HepG2 (cell line): Measurements from ENCODE around the gene PLCB1. TPM values are rescaled to one million over a fixed set of nuclear protein-coding genes. Genes with fewer than 3 reads are reported as not detected.

Experiments
- ATAC-seq: fragments of 200-7000 bp; cut with Tn5 transposase; 3 replicates; pipeline ENCODE4 v1.9.1; 2020; ENCODE audit warnings: mild to moderate bottlenecking, moderate library complexity
- BruUV-seq: library from RNA; stranded (reverse); fragments of 400-500 nt; replicated peaks from 2 replicates; lab custom pipeline; 2021; lab: Mats Ljungman, UMichigan
- CTCF ChIA-PET: fragments of 300-600 bp; formaldehyde crosslinking; extraction: SDS; loops from one replicate; lab custom pipeline; 2021; ENCODE audit warnings: low total read pairs, inconsistent platforms, low intra/inter-chr PET ratio; lab: Yijun Ruan, JAX
- POLR2A ChIA-PET: fragments of 350-600 bp; sonication (Branson Sonifier 250); formaldehyde crosslinking; loops from one replicate; lab custom pipeline; 2020; ENCODE audit warnings: antibody characterized with exemption, inconsistent platforms; lab: Yijun Ruan, JAX
- DNase-seq: peaks from one replicate; pipeline ENCODE4 v3.0.0-alpha.2; 2015; ENCODE audit warnings: low spot score
- FAIRE-seq: peaks from 3 replicates; lab custom pipeline; 2011; peaks lifted over from hg19 to GRCh38; lab: Jason Lieb, UNC
- H2AFZ ChIP-seq: one replicate; pipeline ENCODE4 v1.6.1; 2011; ENCODE audit warnings: low read length, inconsistent platforms
- H3K27ac ChIP-seq: fragments of 300-600 bp; 3 replicates; pipeline ENCODE4 v1.8.0; 2011; ENCODE audit warnings: mixed run types, mild to moderate bottlenecking, mixed read lengths, low read length, inconsistent platforms; ENCODE audit not compliant: insufficient read depth; ENCODE audit errors: extremely low read length
- H3K27me3 ChIP-seq, 2 experiments: fragments of 200-600 bp in 1 of 2; 2 replicates in 1 of 2; 3 replicates in 1 of 2; pipeline versions ENCODE4 v1.6.0 to v1.8.0; 2011; ENCODE audit warnings: low read length in 2 of 2, mild to moderate bottlenecking in 2 of 2, moderate library complexity in 2 of 2, inconsistent platforms in 1 of 2; ENCODE audit not compliant: insufficient read depth in 2 of 2, control insufficient read depth in 1 of 2
- H3K36me3 ChIP-seq, 2 experiments: fragments of 200-600 bp in 1 of 2; replicated peaks in 1 of 2; 2 replicates in 1 of 2; 3 replicates in 1 of 2; pipeline versions ENCODE4 v1.5.1 to v1.8.0; 2011; ENCODE audit warnings: low read length in 2 of 2, inconsistent platforms in 1 of 2; ENCODE audit not compliant: insufficient read depth in 2 of 2, control insufficient read depth in 1 of 2
- H3K4me1 ChIP-seq: 2 replicates; pipeline ENCODE4 v1.5.1; 2012; ENCODE audit warnings: low read length, inconsistent platforms; ENCODE audit not compliant: insufficient read depth
- H3K4me2 ChIP-seq: 2 replicates; pipeline ENCODE4 v1.6.0; 2011; ENCODE audit warnings: low read depth, low read length, inconsistent platforms
- H3K4me3 ChIP-seq, 3 experiments: fragments of 200-600 bp in 1 of 3; sonication (generic), shearing (Covaris generic) in 1 of 3; replicated peaks in 1 of 3; 2 replicates each; pipeline ENCODE4 v1.5.1; 2011 to 2016; ENCODE audit warnings: low read length in 3 of 3, inconsistent platforms in 2 of 3, low read depth in 2 of 3, mild to moderate bottlenecking in 2 of 3, control low read depth in 1 of 3, mixed read lengths in 1 of 3; ENCODE audit not compliant: insufficient read depth in 1 of 3
- H3K79me2 ChIP-seq: one replicate; pipeline ENCODE4 v1.6.1; 2011; ENCODE audit warnings: low read length, inconsistent platforms; ENCODE audit not compliant: insufficient read depth
- H3K9ac ChIP-seq: 2 replicates; pipeline ENCODE4 v1.6.0; 2011; ENCODE audit warnings: mild to moderate bottlenecking, low read depth, low read length, inconsistent platforms; ENCODE audit not compliant: insufficient read depth
- H3K9me3 ChIP-seq: 2 replicates; pipeline ENCODE4 v1.5.1; 2012; ENCODE audit warnings: mild to moderate bottlenecking, low read length
- H4K20me1 ChIP-seq: 2 replicates; pipeline ENCODE4 v1.6.0; 2011; ENCODE audit warnings: inconsistent platforms, mild to moderate bottlenecking, low read length, moderate library complexity; ENCODE audit not compliant: insufficient read depth
- BRCA1 ChIP-seq: sonication (generic); formaldehyde crosslinking; IDR thresholded peaks from 2 replicates; pipeline ENCODE4 v1.4.0; 2020; ENCODE audit warnings: missing genetic modification reagents
- FOXC1 ChIP-seq: sonication (generic); formaldehyde crosslinking; IDR thresholded peaks from 2 replicates; pipeline ENCODE4 v1.8.0; 2022; ENCODE audit warnings: mild to moderate bottlenecking, missing genetic modification reagents, borderline replicate concordance
- FOXO1 ChIP-seq: sonication (generic); formaldehyde crosslinking; IDR thresholded peaks from 2 replicates; pipeline ENCODE4 v1.4.0; 2020; ENCODE audit warnings: missing genetic modification reagents
- HIVEP1 ChIP-seq: sonication (generic); formaldehyde crosslinking; IDR thresholded peaks from 2 replicates; pipeline ENCODE4 v1.4.0; 2020; ENCODE audit warnings: mild to moderate bottlenecking, missing genetic modification reagents
- HNF4A ChIP-seq: sonication (generic); formaldehyde crosslinking; IDR thresholded peaks from 2 replicates; pipeline ENCODE4 v1.4.0; 2020; ENCODE audit warnings: missing genetic modification reagents
- MIXL1 ChIP-seq: IDR thresholded peaks from 2 replicates; pipeline ENCODE4 v1.6.1; 2016
- ZNF17 ChIP-seq: sonication (generic); formaldehyde crosslinking; IDR thresholded peaks from 2 replicates; pipeline ENCODE4 v1.5.0; 2020; ENCODE audit warnings: mild to moderate bottlenecking, missing genetic modification reagents
- ZNF251 ChIP-seq: sonication (generic); formaldehyde crosslinking; IDR thresholded peaks from 2 replicates; pipeline ENCODE4 v1.9.0; 2021; ENCODE audit warnings: mild to moderate bottlenecking, missing genetic modification reagents
- ZNF256 ChIP-seq: sonication (generic); formaldehyde crosslinking; conservative IDR thresholded peaks from 2 replicates; pipeline ENCODE4 v1.4.0; 2020; ENCODE audit warnings: missing genetic modification reagents
- ZNF263 ChIP-seq: sonication (generic); formaldehyde crosslinking; IDR thresholded peaks from 2 replicates; pipeline ENCODE4 v1.4.0; 2020; ENCODE audit warnings: missing genetic modification reagents
- ZNF292 ChIP-seq: sonication (generic); formaldehyde crosslinking; IDR thresholded peaks from 2 replicates; pipeline ENCODE4 v1.8.1; 2022; ENCODE audit warnings: mild to moderate bottlenecking, low read depth, missing genetic modification reagents, borderline replicate concordance
- ZNF496 ChIP-seq: sonication (generic); formaldehyde crosslinking; IDR thresholded peaks from 2 replicates; pipeline ENCODE4 v1.8.1; 2023; ENCODE audit warnings: mild to moderate bottlenecking, moderate library complexity, missing genetic modification reagents; ENCODE audit not compliant: insufficient replicate concordance
- ZNF598 ChIP-seq: sonication (generic); formaldehyde crosslinking; IDR thresholded peaks from 2 replicates; pipeline ENCODE4 v1.5.1; 2020; ENCODE audit warnings: mild to moderate bottlenecking, missing genetic modification reagents, borderline replicate concordance
- ZNF775 ChIP-seq: sonication (generic); formaldehyde crosslinking; IDR thresholded peaks from 2 replicates; pipeline ENCODE4 v1.4.0; 2020; ENCODE audit warnings: missing genetic modification reagents, mild to moderate bottlenecking, moderate library complexity, borderline replicate concordance
- ZNF790 ChIP-seq: sonication (generic); formaldehyde crosslinking; IDR thresholded peaks from 2 replicates; pipeline ENCODE4 v1.8.0; 2022; ENCODE audit warnings: missing genetic modification reagents, mild to moderate bottlenecking, borderline replicate concordance
- WGBS: methylation state at CpG from one replicate; pipeline ENCODE4 v1.1.6; 2017; ENCODE audit warnings: low lambda C conversion rate; 5-methylcytosine and 5-hydroxymethylcytosine counted together
- in situ Hi-C: cut with HindIII; loops from 2 replicates; pipeline ENCODE4 v1.10.0; 2017; ENCODE audit warnings: low pct_unique_long_range_greater_than_20kb; ENCODE audit not compliant: extremely low pct_ligation_motif_present
- intact Hi-C: fragments of 100-400 bp; cut with micrococcal nuclease; formaldehyde crosslinking; loops from one replicate; pipeline ENCODE4 v1.10.0; 2022; ENCODE audit not compliant: unreplicated experiment
- polyA plus RNA-seq, 8 experiments: library from polyadenylated mRNA; depleted of rRNA in 3 of 8; stranded (reverse) in 7 of 8; unstranded in 1 of 8; fragments of >200 nt; fragmentation: Illumina TruSeq in 4 of 8; extraction: Trizol in 4 of 8; gene quantifications; 2 replicates each; pipeline versions ENCODE4 v1.2.1 to v1.2.3, GENCODE V29; 2011 to 2016; ENCODE audit warnings: low read depth in 4 of 8, missing spikeins in 1 of 8, mixed read lengths in 1 of 8; ENCODE audit not compliant: insufficient read depth in 1 of 8
- total RNA-seq, 5 experiments: library from RNA; depleted of rRNA; stranded (reverse); fragments of >200 nt; fragmentation: Illumina TruSeq; extraction: Trizol; gene quantifications; 2 replicates each; pipeline ENCODE4 v1.2.3, GENCODE V29; 2016; ENCODE audit warnings: low read depth in 1 of 5
- TF ChIP-seq, protein P1 (sequence below): sonication (generic); formaldehyde crosslinking; IDR thresholded peaks from 2 replicates; pipeline ENCODE4 v1.8.1; 2022; ENCODE audit warnings: mild to moderate bottlenecking, missing genetic modification reagents
- TF ChIP-seq, protein P2 (sequence below): IDR thresholded peaks from 2 replicates; pipeline ENCODE4 v1.6.1; 2016; ENCODE audit warnings: mild to moderate bottlenecking
- TF ChIP-seq, protein P3 (sequence below): IDR thresholded peaks from 2 replicates; pipeline ENCODE4 v1.6.1; 2012; ENCODE audit warnings: inconsistent platforms

PLCB1 gene
- total and polyA plus RNA-seq, 2 of the 13 experiments (the other 11 are each of a cell fraction or from before 2014, with no cell fraction given) = 42.4 to 55.9 TPM

DNA sequence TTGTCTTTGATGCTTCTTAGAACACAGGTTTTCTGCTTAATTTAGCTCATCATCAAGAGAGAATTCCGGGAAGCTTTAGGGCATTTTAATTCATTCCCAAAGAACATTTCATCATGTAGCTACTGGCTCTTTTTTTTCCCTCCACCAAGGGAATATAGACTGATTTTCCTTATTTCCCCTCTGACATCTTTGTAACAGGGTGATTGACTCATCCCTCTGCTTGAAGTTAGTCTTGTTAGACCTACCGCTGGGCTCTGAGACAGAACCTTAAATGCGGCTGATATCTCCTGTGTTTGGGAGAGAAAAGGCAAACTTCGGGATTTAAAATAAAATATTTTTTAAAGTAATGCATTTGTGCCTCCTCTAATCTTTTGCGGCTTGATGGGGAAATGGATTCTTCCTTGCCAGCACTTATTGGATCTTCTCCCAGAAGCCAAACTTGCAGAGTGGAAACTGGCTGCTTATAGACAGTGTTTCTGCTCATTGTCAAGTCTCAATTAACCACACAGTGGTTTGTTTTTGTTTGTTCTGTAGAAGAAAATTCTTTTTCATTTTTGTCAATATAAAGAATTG lies 664.1 kb downstream of the PLCB1 start:
- H4K20me1 ChIP-seq = no peaks in the 10 kb centered on the region
- H2AFZ ChIP-seq = no peak overlapping the region
- H3K27ac ChIP-seq = no peak overlapping the region
- DNase-seq = no peak
- ChIA-PET POLR2A (no interaction called here), CTCF (no interaction called here)
- H3K4me2 ChIP-seq = no peak overlapping the region
- ATAC-seq = no peak
- FAIRE-seq = no peak
- H3K79me2 ChIP-seq = no peaks in the 10 kb centered on the region
- no peaks in the 10 kb centered on the region for H3K4me1 ChIP-seq
- no peaks in the 10 kb centered on the region for H3K27me3 ChIP-seq
- no peak overlapping the region for H3K4me3 ChIP-seq
- in situ Hi-C loops = no loop called here
- TF ChIP-seq, protein P1, sequence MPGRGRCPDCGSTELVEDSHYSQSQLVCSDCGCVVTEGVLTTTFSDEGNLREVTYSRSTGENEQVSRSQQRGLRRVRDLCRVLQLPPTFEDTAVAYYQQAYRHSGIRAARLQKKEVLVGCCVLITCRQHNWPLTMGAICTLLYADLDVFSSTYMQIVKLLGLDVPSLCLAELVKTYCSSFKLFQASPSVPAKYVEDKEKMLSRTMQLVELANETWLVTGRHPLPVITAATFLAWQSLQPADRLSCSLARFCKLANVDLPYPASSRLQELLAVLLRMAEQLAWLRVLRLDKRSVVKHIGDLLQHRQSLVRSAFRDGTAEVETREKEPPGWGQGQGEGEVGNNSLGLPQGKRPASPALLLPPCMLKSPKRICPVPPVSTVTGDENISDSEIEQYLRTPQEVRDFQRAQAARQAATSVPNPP (CRISPR knock-in tag) = no peak
- no peak for TF ChIP-seq BRCA1 (CRISPR knock-in tag)
- no peak for TF ChIP-seq ZNF496 (CRISPR knock-in tag)
- TF ChIP-seq ZNF598 (CRISPR knock-in tag) = no peak
- no peak for TF ChIP-seq MIXL1 (CRISPR knock-in tag)
- TF ChIP-seq HNF4A (CRISPR knock-in tag) = no peak
- no peak for TF ChIP-seq ZNF292 (CRISPR knock-in tag)
- TF ChIP-seq ZNF17 (CRISPR knock-in tag) = no peak
- TF ChIP-seq FOXC1 = no peak
- TF ChIP-seq, protein P2, sequence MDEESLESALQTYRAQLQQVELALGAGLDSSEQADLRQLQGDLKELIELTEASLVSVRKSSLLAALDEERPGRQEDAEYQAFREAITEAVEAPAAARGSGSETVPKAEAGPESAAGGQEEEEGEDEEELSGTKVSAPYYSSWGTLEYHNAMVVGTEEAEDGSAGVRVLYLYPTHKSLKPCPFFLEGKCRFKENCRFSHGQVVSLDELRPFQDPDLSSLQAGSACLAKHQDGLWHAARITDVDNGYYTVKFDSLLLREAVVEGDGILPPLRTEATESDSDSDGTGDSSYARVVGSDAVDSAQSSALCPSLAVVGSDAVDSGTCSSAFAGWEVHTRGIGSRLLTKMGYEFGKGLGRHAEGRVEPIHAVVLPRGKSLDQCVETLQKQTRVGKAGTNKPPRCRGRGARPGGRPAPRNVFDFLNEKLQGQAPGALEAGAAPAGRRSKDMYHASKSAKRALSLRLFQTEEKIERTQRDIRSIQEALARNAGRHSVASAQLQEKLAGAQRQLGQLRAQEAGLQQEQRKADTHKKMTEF (CRISPR knock-in tag) = no peak
- TF ChIP-seq, protein P3, sequence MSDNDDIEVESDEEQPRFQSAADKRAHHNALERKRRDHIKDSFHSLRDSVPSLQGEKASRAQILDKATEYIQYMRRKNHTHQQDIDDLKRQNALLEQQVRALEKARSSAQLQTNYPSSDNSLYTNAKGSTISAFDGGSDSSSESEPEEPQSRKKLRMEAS = no peak
- no peak for TF ChIP-seq ZNF256
- no peak for TF ChIP-seq ZNF263 (CRISPR knock-in tag)
- no peak for TF ChIP-seq ZNF775 (CRISPR knock-in tag)
- no peak for TF ChIP-seq ZNF251 (CRISPR knock-in tag)
- TF ChIP-seq FOXO1 (CRISPR knock-in tag) = no peak
- TF ChIP-seq ZNF790 (CRISPR knock-in tag) = no peak
- TF ChIP-seq HIVEP1 = no peak
- intact Hi-C loops = no loop called here
- no peak overlapping the region for H3K9ac ChIP-seq
- peaks cover 6 to 18% of the 10 kb centered on the region in 2 experiments; a peak in 4 of 5 replicates for H3K36me3 ChIP-seq
- 88% methylated on average over 5 of the region's 5 CpGs for WGBS
- BruUV-seq = no TSS peak
- H3K9me3 ChIP-seq = no peaks in the 10 kb centered on the region
